Keratinocyte (primary cell): ENCODE data around the gene CACNA1I. TPM values are rescaled to one million over a fixed set of nuclear protein-coding genes. Genes with fewer than 3 reads are reported as not detected.

Experiments used
- DNase-seq: peaks from one replicate; pipeline ENCODE4 v3.0.0-alpha.2; 2011; ENCODE audit warnings: low read depth, missing footprints, low spot score
- FAIRE-seq: peaks from 2 replicates; lab custom pipeline; 2011; peaks lifted over from hg19 to GRCh38; lab: Jason Lieb, UNC
- H2AFZ ChIP-seq: 2 replicates; pipeline ENCODE4 v1.6.0; 2012; ENCODE audit warnings: low read length, control low read depth, inconsistent platforms; ENCODE audit not compliant: control insufficient read depth
- H3K27ac ChIP-seq: 2 replicates; pipeline ENCODE4 v1.5.1; 2011; ENCODE audit warnings: low read length; ENCODE audit not compliant: control insufficient read depth, insufficient read depth
- H3K27me3 ChIP-seq: 3 replicates; pipeline ENCODE4 v1.6.0; 2011; ENCODE audit warnings: low read length; ENCODE audit not compliant: control insufficient read depth, insufficient read depth; ENCODE audit errors: extremely low read depth
- H3K36me3 ChIP-seq, 2 experiments: 2 replicates in 1 of 2; 3 replicates in 1 of 2; pipeline ENCODE4 v1.5.1; 2011; ENCODE audit warnings: low read length in 2 of 2, mild to moderate bottlenecking in 1 of 2; ENCODE audit not compliant: control insufficient read depth in 2 of 2, insufficient read depth in 2 of 2; ENCODE audit errors: extremely low read depth in 1 of 2
- H3K4me1 ChIP-seq: 3 replicates; pipeline ENCODE4 v1.5.1; 2011; ENCODE audit warnings: low read length; ENCODE audit not compliant: control insufficient read depth, insufficient read depth; ENCODE audit errors: extremely low read depth
- H3K4me2 ChIP-seq: 3 replicates; pipeline ENCODE4 v1.6.0; 2011; ENCODE audit warnings: low read depth, low read length; ENCODE audit not compliant: control insufficient read depth, insufficient read depth; ENCODE audit errors: extremely low read depth
- H3K4me3 ChIP-seq, 3 experiments: fragments of 200-600 bp in 1 of 3; sonication (generic) in 1 of 3; 2 replicates in 2 of 3; 3 replicates in 1 of 3; pipeline ENCODE4 v1.5.1; 2011 to 2016; ENCODE audit warnings: low read length in 3 of 3, mild to moderate bottlenecking in 3 of 3, control low read depth in 2 of 3, inconsistent platforms in 1 of 3, low read depth in 1 of 3, mixed read lengths in 1 of 3, mixed run types in 1 of 3, moderate library complexity in 1 of 3; ENCODE audit not compliant: control insufficient read depth in 2 of 3, insufficient read depth in 2 of 3; ENCODE audit errors: extremely low read depth in 1 of 3
- H3K79me2 ChIP-seq: 2 replicates; pipeline ENCODE4 v1.6.0; 2012; ENCODE audit warnings: low read length; ENCODE audit not compliant: control insufficient read depth, insufficient read depth
- H3K9ac ChIP-seq: 3 replicates; pipeline ENCODE4 v1.6.0; 2011; ENCODE audit warnings: low read length; ENCODE audit not compliant: control insufficient read depth, insufficient read depth; ENCODE audit errors: extremely low read depth
- H3K9me1 ChIP-seq: 3 replicates; pipeline ENCODE4 v1.6.0; 2011; ENCODE audit warnings: low read length; ENCODE audit not compliant: control insufficient read depth, insufficient read depth; ENCODE audit errors: extremely low read depth
- H3K9me3 ChIP-seq: 2 replicates; pipeline ENCODE4 v1.5.1; 2012; ENCODE audit warnings: low read depth, low read length; ENCODE audit not compliant: control insufficient read depth
- H4K20me1 ChIP-seq: 3 replicates; pipeline ENCODE4 v1.6.0; 2011; ENCODE audit warnings: low read length; ENCODE audit not compliant: control insufficient read depth, insufficient read depth; ENCODE audit errors: extremely low read depth
- EZH2 ChIP-seq: IDR thresholded peaks from one replicate; pipeline ENCODE4 v1.6.1; 2012; ENCODE audit warnings: inconsistent platforms, mild to moderate bottlenecking, low read length, moderate library complexity
- dilution Hi-C: fragments of 300-500 bp; cut with MboI; formaldehyde crosslinking; loops from one replicate; pipeline ENCODE4 v1.7.0; 2020; ENCODE audit warnings: low sequenced_read_pairs; ENCODE audit not compliant: extremely low pct_ligation_motif_present
- polyA plus RNA-seq, 5 experiments: library from polyadenylated mRNA; depleted of rRNA in 3 of 5; stranded (reverse) in 3 of 5; stranded (forward) in 1 of 5; unstranded in 1 of 5; fragments of >200 nt; gene quantifications; 1 replicate in 1 of 5; 2 replicates in 3 of 5; 3 replicates in 1 of 5; pipeline versions ENCODE4 v1.2.1 to v1.2.3, GENCODE V29; 2011 to 2012; ENCODE audit warnings: missing spikeins in 2 of 5, low read depth in 1 of 5, low replicate concordance in 1 of 5
- TF ChIP-seq, protein P1 (sequence below), 3 experiments: IDR thresholded peaks in 1 of 3; conservative IDR thresholded peaks in 1 of 3; optimal IDR thresholded peaks in 1 of 3; 2 replicates in 2 of 3; 3 replicates in 1 of 3; pipeline versions ENCODE3 to v1.5.1; 2011; ENCODE audit warnings: low read length in 3 of 3, mild to moderate bottlenecking in 3 of 3, moderate library complexity in 2 of 3, control low read depth in 1 of 3, inconsistent platforms in 1 of 3; ENCODE audit not compliant: insufficient read depth in 2 of 3; ENCODE audit errors: extremely low read depth in 1 of 3

CACNA1I gene
- polyA plus RNA-seq, 1 donor (not counting 4 experiments of a cell fraction or from before 2014, with no cell fraction given) = not detected

DNA sequence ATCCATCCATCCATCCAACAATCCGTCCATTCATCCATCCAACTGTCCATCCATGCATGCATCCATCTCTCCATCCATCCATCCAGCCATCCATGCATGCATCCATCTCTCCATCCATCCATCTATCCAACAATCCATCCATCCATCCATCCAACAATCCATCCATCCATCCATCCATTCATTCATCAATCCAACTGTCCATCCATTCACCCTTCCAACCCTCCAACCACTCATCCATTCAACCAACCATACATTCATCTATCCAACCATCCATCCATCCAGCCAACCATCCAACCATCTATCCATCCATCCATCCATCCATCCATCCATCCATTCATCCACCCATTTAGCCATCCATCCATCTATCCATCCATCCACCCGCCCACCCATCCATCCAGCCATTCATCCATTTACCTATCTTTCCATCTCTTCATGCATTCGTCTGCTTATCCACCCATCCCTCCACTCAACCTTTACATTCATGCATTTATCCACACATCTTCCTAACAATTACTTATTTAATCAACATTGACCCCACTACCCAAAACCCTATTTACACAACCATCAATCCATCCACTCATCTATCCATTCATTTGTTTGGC lies 12.6 kb downstream of the CACNA1I start:
- FAIRE-seq (no peak), DNase-seq (no peak)
- H4K20me1 ChIP-seq = no peaks in the 10 kb centered on the region
- no peak overlapping the region for H3K27ac ChIP-seq
- H3K27me3 ChIP-seq = peaks cover 24% of the 10 kb centered on the region
- H3K79me2 ChIP-seq = no peaks in the 10 kb centered on the region
- no peak overlapping the region for H3K9ac ChIP-seq
- TF ChIP-seq EZH2 = no peak
- TF ChIP-seq, protein P1, sequence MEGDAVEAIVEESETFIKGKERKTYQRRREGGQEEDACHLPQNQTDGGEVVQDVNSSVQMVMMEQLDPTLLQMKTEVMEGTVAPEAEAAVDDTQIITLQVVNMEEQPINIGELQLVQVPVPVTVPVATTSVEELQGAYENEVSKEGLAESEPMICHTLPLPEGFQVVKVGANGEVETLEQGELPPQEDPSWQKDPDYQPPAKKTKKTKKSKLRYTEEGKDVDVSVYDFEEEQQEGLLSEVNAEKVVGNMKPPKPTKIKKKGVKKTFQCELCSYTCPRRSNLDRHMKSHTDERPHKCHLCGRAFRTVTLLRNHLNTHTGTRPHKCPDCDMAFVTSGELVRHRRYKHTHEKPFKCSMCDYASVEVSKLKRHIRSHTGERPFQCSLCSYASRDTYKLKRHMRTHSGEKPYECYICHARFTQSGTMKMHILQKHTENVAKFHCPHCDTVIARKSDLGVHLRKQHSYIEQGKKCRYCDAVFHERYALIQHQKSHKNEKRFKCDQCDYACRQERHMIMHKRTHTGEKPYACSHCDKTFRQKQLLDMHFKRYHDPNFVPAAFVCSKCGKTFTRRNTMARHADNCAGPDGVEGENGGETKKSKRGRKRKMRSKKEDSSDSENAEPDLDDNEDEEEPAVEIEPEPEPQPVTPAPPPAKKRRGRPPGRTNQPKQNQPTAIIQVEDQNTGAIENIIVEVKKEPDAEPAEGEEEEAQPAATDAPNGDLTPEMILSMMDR (optimal IDR thresholded peaks at IDR 0.05 in 1 of 3, IDR thresholded peaks at IDR 0.05 in 1 of 3, conservative IDR thresholded peaks at IDR 0.05 in 1 of 3; ENCODE audit: extremely low read depth in 1 of 3, insufficient read depth in 2 of 3, low read length in 3 of 3) = no peak
- no peak overlapping the region for H2AFZ ChIP-seq
- no peaks in the 10 kb centered on the region for H3K9me3 ChIP-seq
- no peak overlapping the region for H3K4me2 ChIP-seq
- no peaks in the 10 kb centered on the region for H3K36me3 ChIP-seq
- H3K4me3 ChIP-seq = no peak overlapping the region
- no peaks in the 10 kb centered on the region for H3K9me1 ChIP-seq
- dilution Hi-C loops = no loop called here
- H3K4me1 ChIP-seq = no peaks in the 10 kb centered on the region

DNA sequence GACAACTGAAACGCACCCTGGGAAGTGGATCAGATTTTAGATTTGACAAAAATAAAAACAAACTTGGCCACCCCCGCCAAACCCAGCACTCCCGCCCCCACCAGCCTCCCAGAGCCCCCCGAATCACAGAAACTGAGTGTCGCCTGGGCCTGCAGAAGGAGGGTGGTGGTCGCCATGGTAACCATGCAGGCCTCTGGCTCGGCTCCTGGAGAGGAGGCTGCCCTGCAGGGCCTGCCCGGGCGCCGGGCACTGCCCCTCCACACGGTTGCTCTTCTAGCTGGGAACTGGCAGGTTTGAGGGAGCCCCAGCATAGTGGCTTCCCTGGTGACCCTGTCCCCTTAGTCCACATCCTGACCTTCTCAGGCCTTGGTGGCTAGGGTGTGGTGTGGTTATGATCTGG lies 19.3 kb downstream of the CACNA1I start:
- Histone ChIP-seq H4K20me1 (no peaks in the 10 kb centered on the region), H3K9me1 (no peaks in the 10 kb centered on the region), H3K9me3 (no peaks in the 10 kb centered on the region), H3K27me3 (peaks cover 9% of the 10 kb centered on the region), H3K4me1 (peaks cover 9% of the 10 kb centered on the region), H3K79me2 (no peaks in the 10 kb centered on the region), H3K4me2 (no peak overlapping the region), H3K4me3 (no peak overlapping the region), H3K27ac (no peak overlapping the region), H3K36me3 (no peaks in the 10 kb centered on the region), H3K9ac (no peak overlapping the region), H2AFZ (no peak overlapping the region)
- dilution Hi-C loops = no loop called here
- TF ChIP-seq EZH2 = no peak
- TF ChIP-seq, protein P1 (optimal IDR thresholded peaks at IDR 0.05 in 1 of 3, IDR thresholded peaks at IDR 0.05 in 1 of 3, conservative IDR thresholded peaks at IDR 0.05 in 1 of 3; ENCODE audit: extremely low read depth in 1 of 3, insufficient read depth in 2 of 3, low read length in 3 of 3) = no peak
- DNase-seq = no peak
- FAIRE-seq = no peak
